Nephron (organoid): ENCODE measurements around the gene TOMM7.
"Not testable (repeated sequence)": the region's sequence is repeated elsewhere in the genome, so short reads cannot be mapped to it uniquely, and the experiment has no call there.

Source experiments
- H3K27ac Mint-ChIP-seq, 3 experiments: 2 replicates each; pipeline ENCODE4 v1.8.0; 2020; ENCODE audit warnings: mixed read lengths in 3 of 3, mild to moderate bottlenecking in 2 of 3, moderate library complexity in 1 of 3
- H3K27me3 Mint-ChIP-seq: 2 replicates; pipeline ENCODE4 v1.8.0; 2021; ENCODE audit warnings: low read depth, mild to moderate bottlenecking, moderate library complexity, mixed read lengths
- H3K36me3 Mint-ChIP-seq: 2 replicates; pipeline ENCODE4 v1.8.0; 2020; ENCODE audit warnings: low read depth, mixed read lengths
- H3K4me1 Mint-ChIP-seq: 2 replicates; pipeline ENCODE4 v1.8.0; 2020; ENCODE audit warnings: mixed read lengths
- H3K4me3 Mint-ChIP-seq, 3 experiments: 2 replicates each; pipeline ENCODE4 v1.8.0; 2020; ENCODE audit warnings: mild to moderate bottlenecking in 3 of 3, mixed read lengths in 3 of 3, moderate library complexity in 2 of 3
- H3K9me3 Mint-ChIP-seq: 2 replicates; pipeline ENCODE4 v1.8.0; 2020; ENCODE audit warnings: mixed read lengths
- TF ChIP-seq, protein P1 (sequence below), 3 experiments: fragments of 200-600 bp; sonication (generic); IDR thresholded peaks; one replicate each; pipeline ENCODE4 v1.5.0; 2021; ENCODE audit warnings: antibody characterized with exemption in 3 of 3; ENCODE audit not compliant: unreplicated experiment in 3 of 3

The TOMM7 gene

DNA sequence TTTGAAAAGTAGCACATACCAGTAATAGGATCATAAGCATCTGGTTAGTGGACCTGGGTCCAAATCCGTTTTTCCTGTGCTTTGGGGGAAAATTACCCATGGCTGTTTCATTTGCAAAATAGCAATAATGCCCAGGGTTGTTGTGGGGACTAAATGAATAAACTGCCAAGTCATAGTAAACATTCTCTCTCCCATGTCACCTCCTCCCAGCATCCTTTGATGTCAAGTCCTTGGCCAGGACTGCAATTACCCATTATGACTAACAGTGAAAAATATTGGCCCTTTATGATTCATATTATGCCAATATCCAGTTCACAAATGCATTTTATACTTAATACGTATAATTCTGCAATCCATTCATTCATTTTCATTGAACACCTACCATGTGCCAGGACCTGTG lies 23.0 kb downstream of the TOMM7 start:
- H3K36me3 Mint-ChIP-seq = no peaks in the 10 kb centered on the region
- TF ChIP-seq, protein P1, sequence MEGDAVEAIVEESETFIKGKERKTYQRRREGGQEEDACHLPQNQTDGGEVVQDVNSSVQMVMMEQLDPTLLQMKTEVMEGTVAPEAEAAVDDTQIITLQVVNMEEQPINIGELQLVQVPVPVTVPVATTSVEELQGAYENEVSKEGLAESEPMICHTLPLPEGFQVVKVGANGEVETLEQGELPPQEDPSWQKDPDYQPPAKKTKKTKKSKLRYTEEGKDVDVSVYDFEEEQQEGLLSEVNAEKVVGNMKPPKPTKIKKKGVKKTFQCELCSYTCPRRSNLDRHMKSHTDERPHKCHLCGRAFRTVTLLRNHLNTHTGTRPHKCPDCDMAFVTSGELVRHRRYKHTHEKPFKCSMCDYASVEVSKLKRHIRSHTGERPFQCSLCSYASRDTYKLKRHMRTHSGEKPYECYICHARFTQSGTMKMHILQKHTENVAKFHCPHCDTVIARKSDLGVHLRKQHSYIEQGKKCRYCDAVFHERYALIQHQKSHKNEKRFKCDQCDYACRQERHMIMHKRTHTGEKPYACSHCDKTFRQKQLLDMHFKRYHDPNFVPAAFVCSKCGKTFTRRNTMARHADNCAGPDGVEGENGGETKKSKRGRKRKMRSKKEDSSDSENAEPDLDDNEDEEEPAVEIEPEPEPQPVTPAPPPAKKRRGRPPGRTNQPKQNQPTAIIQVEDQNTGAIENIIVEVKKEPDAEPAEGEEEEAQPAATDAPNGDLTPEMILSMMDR (IDR thresholded peaks at IDR 0.05; ENCODE audit: unreplicated experiment in 3 of 3) = no peak
- peaks cover 10% of the 10 kb centered on the region for H3K9me3 Mint-ChIP-seq
- no peaks in the 10 kb centered on the region for H3K27me3 Mint-ChIP-seq
- H3K4me3 Mint-ChIP-seq = no peak overlapping the region
- no peaks in the 10 kb centered on the region for H3K4me1 Mint-ChIP-seq
- H3K27ac Mint-ChIP-seq = no peak overlapping the region

- H3K9me3 Mint-ChIP-seq = peaks cover 8% of the 10 kb centered on the region
- no peaks in the 10 kb centered on the region for H3K27me3 Mint-ChIP-seq
- no peak overlapping the region for H3K4me3 Mint-ChIP-seq
- TF ChIP-seq, protein P1 (IDR thresholded peaks at IDR 0.05; ENCODE audit: unreplicated experiment in 3 of 3) = no peak
- no peaks in the 10 kb centered on the region for H3K4me1 Mint-ChIP-seq
- H3K36me3 Mint-ChIP-seq = no peaks in the 10 kb centered on the region
- H3K27ac Mint-ChIP-seq = no peak overlapping the region
These were observed 28.8 kb downstream of the TOMM7 start for GRCh38 chr7:22793593-22794462.

GRCh38 chr7:22791204-22792158 lies 31.2 kb downstream of the TOMM7 start:
- Mint-ChIP-seq H3K4me1 (no peaks in the 10 kb centered on the region), H3K36me3 (no peaks in the 10 kb centered on the region), H3K4me3 (no peak overlapping the region), H3K27ac (no peak overlapping the region), H3K27me3 (no peaks in the 10 kb centered on the region), H3K9me3 (peaks cover 3% of the 10 kb centered on the region)
- TF ChIP-seq, protein P1 (IDR thresholded peaks at IDR 0.05; ENCODE audit: unreplicated experiment in 3 of 3) = no peak

- not testable (repeated sequence) for H3K27ac Mint-ChIP-seq, H3K9me3 Mint-ChIP-seq, H3K4me1 Mint-ChIP-seq, H3K4me3 Mint-ChIP-seq, H3K36me3 Mint-ChIP-seq, H3K27me3 Mint-ChIP-seq
These were observed 32.0 kb downstream of the TOMM7 start for GRCh38 chr7:22790640-22791039.

DNA sequence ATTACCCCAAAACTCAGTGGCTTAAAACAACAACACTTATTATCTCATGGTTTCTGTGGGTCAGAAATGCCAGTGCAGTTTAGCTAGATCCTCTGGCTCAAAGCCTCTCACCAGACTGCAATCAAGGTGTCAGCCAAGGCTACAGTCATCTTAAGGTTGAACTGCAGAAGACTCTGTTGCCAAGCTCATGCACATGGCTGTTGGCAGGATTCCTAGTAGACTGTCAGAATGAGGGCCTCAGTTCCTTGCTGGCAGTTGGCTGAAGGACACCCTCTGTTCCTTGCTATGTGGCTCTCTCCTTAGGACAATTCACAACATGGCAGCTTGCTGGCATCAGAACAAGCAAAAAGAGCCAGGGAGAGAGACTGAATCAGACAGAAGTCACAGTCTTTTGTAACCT lies 34.7 kb downstream of the TOMM7 start:
- TF ChIP-seq, protein P1 (IDR thresholded peaks at IDR 0.05; ENCODE audit: unreplicated experiment in 3 of 3) = no peak
- Mint-ChIP-seq H3K27ac (no peak overlapping the region), H3K36me3 (no peaks in the 10 kb centered on the region), H3K27me3 (no peaks in the 10 kb centered on the region), H3K4me1 (no peaks in the 10 kb centered on the region), H3K4me3 (no peak overlapping the region), H3K9me3 (no peaks in the 10 kb centered on the region)

GRCh38 chr7:22786290-22786932 lies 36.2 kb downstream of the TOMM7 start:
- H3K27ac Mint-ChIP-seq = no peak overlapping the region
- no peaks in the 10 kb centered on the region for H3K9me3 Mint-ChIP-seq
- H3K27me3 Mint-ChIP-seq = no peaks in the 10 kb centered on the region
- peaks cover under 1% of the 10 kb centered on the region for H3K4me1 Mint-ChIP-seq
- H3K4me3 Mint-ChIP-seq = no peak overlapping the region
- no peaks in the 10 kb centered on the region for H3K36me3 Mint-ChIP-seq
- TF ChIP-seq, protein P1 (IDR thresholded peaks at IDR 0.05; ENCODE audit: unreplicated experiment in 3 of 3) = no peak
